GM23248 (cell line): ENCODE results near the gene VSTM2B. TPM values are rescaled to one million over a fixed set of nuclear protein-coding genes. Genes with fewer than 3 reads are reported as not detected.

Source experiments
- DNase-seq: peaks from one replicate; pipeline ENCODE4 v3.0.0-alpha.2; 2015
- H2AFZ ChIP-seq: fragments of 200-600 bp; sonication (generic); 2 replicates; pipeline ENCODE4 v1.6.1; 2016; ENCODE audit warnings: antibody characterized with exemption
- H3F3A ChIP-seq: fragments of 200-600 bp; sonication (generic); 2 replicates; pipeline ENCODE4 v1.6.1; 2016; ENCODE audit warnings: mild to moderate bottlenecking, antibody characterized with exemption, mixed run types; ENCODE audit not compliant: insufficient read depth
- H3K27ac ChIP-seq: fragments of 200-600 bp; sonication (generic); 2 replicates; pipeline ENCODE4 v1.5.1; 2016; ENCODE audit warnings: mild to moderate bottlenecking
- H3K27me3 ChIP-seq: fragments of 200-600 bp; sonication (generic); replicated peaks from 2 replicates; pipeline ENCODE4 v1.6.1; 2016; ENCODE audit warnings: mild to moderate bottlenecking; ENCODE audit not compliant: insufficient read depth
- H3K36me3 ChIP-seq: fragments of 200-600 bp; sonication (generic); 2 replicates; pipeline ENCODE4 v1.6.1; 2016; ENCODE audit warnings: low read depth, mild to moderate bottlenecking
- H3K4me1 ChIP-seq: fragments of 200-600 bp; sonication (generic); 2 replicates; pipeline ENCODE4 v1.6.1; 2016; ENCODE audit warnings: mild to moderate bottlenecking; ENCODE audit not compliant: insufficient read depth
- H3K4me2 ChIP-seq: fragments of 200-600 bp; sonication (generic); one replicate; pipeline ENCODE4 v1.6.1; 2016; ENCODE audit warnings: mild to moderate bottlenecking; ENCODE audit not compliant: unreplicated experiment
- H3K4me3 ChIP-seq: fragments of 200-600 bp; sonication (generic); 2 replicates; pipeline ENCODE4 v1.5.1; 2016; ENCODE audit warnings: mild to moderate bottlenecking
- H3K79me2 ChIP-seq: fragments of 200-600 bp; sonication (generic); 2 replicates; pipeline ENCODE4 v1.6.1; 2016; ENCODE audit warnings: mild to moderate bottlenecking; ENCODE audit not compliant: insufficient read depth
- H3K9ac ChIP-seq: fragments of 200-600 bp; sonication (generic); 2 replicates; pipeline ENCODE4 v1.6.1; 2016; ENCODE audit warnings: mild to moderate bottlenecking
- H3K9me2 ChIP-seq: fragments of 200-600 bp; sonication (generic); 2 replicates; pipeline ENCODE4 v1.6.1; 2016; ENCODE audit warnings: mixed run types, mild to moderate bottlenecking, moderate library complexity; ENCODE audit not compliant: insufficient read depth
- H3K9me3 ChIP-seq: fragments of 200-600 bp; sonication (generic); one replicate; pipeline ENCODE4 v1.6.1; 2017; ENCODE audit warnings: low read depth
- H4K20me1 ChIP-seq: fragments of 200-600 bp; sonication (generic); 2 replicates; pipeline ENCODE4 v1.6.0; 2016; ENCODE audit not compliant: insufficient read depth
- EZH2 ChIP-seq: fragments of 200-600 bp; sonication (generic); IDR thresholded peaks from 2 replicates; pipeline ENCODE4 v1.6.1; 2018; ENCODE audit warnings: antibody characterized with exemption, mild to moderate bottlenecking; ENCODE audit not compliant: insufficient read depth, poor library complexity, severe bottlenecking
- EZH2phosphoT487 ChIP-seq: fragments of 200-600 bp; sonication (generic); IDR thresholded peaks from 2 replicates; pipeline ENCODE4 v1.6.1; 2018; ENCODE audit warnings: antibody characterized with exemption, moderate library complexity, mild to moderate bottlenecking, low read depth; ENCODE audit not compliant: insufficient read depth
- WGBS, 2 experiments: methylation state at CpG; one replicate each; pipeline ENCODE4 v1.1.6; 2015 to 2017; ENCODE audit warnings: low lambda C conversion rate in 2 of 2, low coverage in 1 of 2; ENCODE audit errors: missing lambda C conversion rate in 2 of 2; 5-methylcytosine and 5-hydroxymethylcytosine counted together
- in situ Hi-C: fragments of 300-500 bp; cut with MboI; formaldehyde crosslinking; loops from 2 replicates; pipeline ENCODE4 v1.15.0; 2020
- polyA plus RNA-seq: library from polyadenylated mRNA; unstranded; fragments of >200 nt; fragmentation: Nextera tagmentation; extraction: Ambion mirVana; gene quantifications from 2 replicates; pipeline ENCODE4 v1.2.1, GENCODE V29; 2016
- total RNA-seq: library from RNA; depleted of rRNA; stranded (reverse); fragments of >200 nt; shearing (Covaris generic); gene quantifications from 2 replicates; pipeline ENCODE4 v1.2.3, GENCODE V29; 2014

Gene VSTM2B
- total and polyA plus RNA-seq, 2 experiments from 2014 or later, result not detected

GRCh38 chr19:29559743-29560142 is 33.9 kb downstream of the VSTM2B start:
- DNase-seq, result no peak
- Histone ChIP-seq H2AFZ (no peak overlapping the region), H3K27me3 (peaks cover 9% of the 10 kb centered on the region; the same call in 1 of the 2 replicates), H3K4me3 (no peak overlapping the region), H3K27ac (no peak overlapping the region), H3K4me2 (no peak overlapping the region), H3K9me3 (no peaks in the 10 kb centered on the region), H3K9ac (no peak overlapping the region), H3K4me1 (no peaks in the 10 kb centered on the region), H3K36me3 (no peaks in the 10 kb centered on the region), H3K79me2 (no peaks in the 10 kb centered on the region), H4K20me1 (no peaks in the 10 kb centered on the region), H3F3A (no peaks in the 10 kb centered on the region), H3K9me2 (no peaks in the 10 kb centered on the region)
- no peak for TF ChIP-seq EZH2phosphoT487
- in situ Hi-C loops, result no loop called here
- WGBS, 2 experiments, result 34 to 38% methylated on average over 4 of the region's 4 CpGs

- H3K4me2 ChIP-seq, result no peak overlapping the region
- DNase-seq, result no peak
- H3K9me3 ChIP-seq, result no peaks in the 10 kb centered on the region
- H2AFZ ChIP-seq, result no peak overlapping the region
- no peak overlapping the region for H3K4me3 ChIP-seq
- H3K27ac ChIP-seq, result no peak overlapping the region
- no peaks in the 10 kb centered on the region for H3K9me2 ChIP-seq
- H3K79me2 ChIP-seq, result no peaks in the 10 kb centered on the region
- H3K27me3 ChIP-seq, result peaks cover 9% of the 10 kb centered on the region; the same call in 1 of the 2 replicates
- no peaks in the 10 kb centered on the region for H3F3A ChIP-seq
- no peaks in the 10 kb centered on the region for H4K20me1 ChIP-seq
- TF ChIP-seq EZH2phosphoT487 (no peak), EZH2 (no peak)
- H3K9ac ChIP-seq, result no peak overlapping the region
- WGBS, 2 experiments, result 46 to 47% methylated on average over 6 of the region's 6 CpGs
- H3K4me1 ChIP-seq, result no peaks in the 10 kb centered on the region
- no peaks in the 10 kb centered on the region for H3K36me3 ChIP-seq
- in situ Hi-C loops, result no loop called here
Measured at GRCh38 chr19:29560313-29561075, 34.7 kb downstream of the VSTM2B start.

- H3K9me3 ChIP-seq, result no peaks in the 10 kb centered on the region
- no peaks in the 10 kb centered on the region for H3K9me2 ChIP-seq
- H3K4me2 ChIP-seq, result no peak overlapping the region
- no peaks in the 10 kb centered on the region for H3K79me2 ChIP-seq
- H4K20me1 ChIP-seq, result no peaks in the 10 kb centered on the region
- DNase-seq, result no peak
- H3K36me3 ChIP-seq, result no peaks in the 10 kb centered on the region
- WGBS, 2 experiments, result 24 to 28% methylated on average over 9 of the region's 9 CpGs
- H3K9ac ChIP-seq, result no peak overlapping the region
- H3K4me1 ChIP-seq, result no peaks in the 10 kb centered on the region
- no peak overlapping the region for H2AFZ ChIP-seq
- TF ChIP-seq EZH2, result no peak
- no peak for TF ChIP-seq EZH2phosphoT487
- H3K4me3 ChIP-seq, result no peak overlapping the region
- in situ Hi-C loops, result no loop called here
- H3F3A ChIP-seq, result no peaks in the 10 kb centered on the region
- no peak overlapping the region for H3K27ac ChIP-seq
- peaks cover 9% of the 10 kb centered on the region; the same call in 1 of the 2 replicates for H3K27me3 ChIP-seq
Measured at GRCh38 chr19:29561601-29562000, 35.8 kb downstream of the VSTM2B start.

- no peaks in the 10 kb centered on the region for H3K9me3 ChIP-seq
- H3K4me2 ChIP-seq, result no peak overlapping the region
- no peaks in the 10 kb centered on the region for H3K9me2 ChIP-seq
- H3F3A ChIP-seq, result no peaks in the 10 kb centered on the region
- no peak overlapping the region for H2AFZ ChIP-seq
- no peak for DNase-seq
- no peak overlapping the region for H3K27ac ChIP-seq
- peaks cover 9% of the 10 kb centered on the region; the same call in 1 of the 2 replicates for H3K27me3 ChIP-seq
- in situ Hi-C loops, result no loop called here
- no peak overlapping the region for H3K9ac ChIP-seq
- H4K20me1 ChIP-seq, result no peaks in the 10 kb centered on the region
- H3K36me3 ChIP-seq, result no peaks in the 10 kb centered on the region
- no peaks in the 10 kb centered on the region for H3K79me2 ChIP-seq
- WGBS, 2 experiments, result 22 to 25% methylated on average over 15 to 16 of the region's 16 CpGs
- no peaks in the 10 kb centered on the region for H3K4me1 ChIP-seq
- H3K4me3 ChIP-seq, result no peak overlapping the region
- no peak for TF ChIP-seq EZH2phosphoT487
- TF ChIP-seq EZH2, result no peak
Measured at GRCh38 chr19:29562299-29563297, 36.8 kb downstream of the VSTM2B start.
